Endothelial cell of umbilical vein (primary cell): ENCODE results near the gene TPGS2. TPM values are rescaled to one million over a fixed set of nuclear protein-coding genes. Genes with fewer than 3 reads are reported as not detected.

ENCODE experiments used
- BruUV-seq: library from RNA; stranded (reverse); fragments of 400-500 nt; replicated peaks from 2 replicates; lab custom pipeline; 2021; lab: Mats Ljungman, UMichigan
- CTCF ChIA-PET: fragments of 300-600, 350-600 bp; sonication (Branson Sonifier 250); formaldehyde crosslinking; loops from one replicate; lab custom pipeline; 2021; ENCODE audit warnings: antibody characterized with exemption, inconsistent platforms; lab: Charles Lee
- POLR2A ChIA-PET: fragments of 300-600, 350-600 bp; sonication (Branson Sonifier 250); formaldehyde crosslinking; loops from one replicate; lab custom pipeline; 2021; ENCODE audit warnings: antibody characterized with exemption, inconsistent platforms; lab: Charles Lee
- DNase-seq: peaks from one replicate; pipeline ENCODE4 v3.0.0-alpha.2; 2011; ENCODE audit warnings: low read depth, low spot score
- FAIRE-seq: peaks from 2 replicates; lab custom pipeline; 2011; peaks lifted over from hg19 to GRCh38; lab: Jason Lieb, UNC
- H2AFZ ChIP-seq: 2 replicates; pipeline ENCODE4 v1.6.0; 2012; ENCODE audit warnings: low read depth, low read length, control low read depth, inconsistent platforms
- H3K27ac ChIP-seq: 2 replicates; pipeline ENCODE4 v1.5.1; 2011; ENCODE audit warnings: low read depth, mild to moderate bottlenecking, control low read depth, low read length, moderate library complexity; ENCODE audit not compliant: insufficient read depth
- H3K27me3 ChIP-seq, 2 experiments: 2 replicates each; pipeline versions ENCODE4 v1.6.0 to v1.6.1; 2011; ENCODE audit warnings: low read length in 2 of 2, mixed read lengths in 1 of 2; ENCODE audit not compliant: control insufficient read depth in 2 of 2, insufficient read depth in 2 of 2
- H3K36me3 ChIP-seq, 2 experiments: 2 replicates in 1 of 2; 3 replicates in 1 of 2; pipeline ENCODE4 v1.5.1; 2011; ENCODE audit warnings: low read length in 2 of 2, mild to moderate bottlenecking in 1 of 2, moderate library complexity in 1 of 2; ENCODE audit not compliant: control insufficient read depth in 2 of 2, insufficient read depth in 2 of 2; ENCODE audit errors: extremely low read depth in 1 of 2
- H3K4me1 ChIP-seq: 3 replicates; pipeline ENCODE4 v1.5.1; 2011; ENCODE audit warnings: mild to moderate bottlenecking, low read length; ENCODE audit not compliant: control insufficient read depth, insufficient read depth; ENCODE audit errors: extremely low read depth
- H3K4me2 ChIP-seq: 2 replicates; pipeline ENCODE4 v1.6.1; 2011; ENCODE audit warnings: low read length, control low read depth, mixed read lengths; ENCODE audit not compliant: insufficient read depth
- H3K4me3 ChIP-seq, 3 experiments: fragments of 200-600 bp in 1 of 3; sonication (generic), shearing (Covaris generic) in 1 of 3; replicated peaks in 1 of 3; 2 replicates each; pipeline ENCODE4 v1.5.1; 2011 to 2016; ENCODE audit warnings: control low read depth in 3 of 3, low read length in 3 of 3, mild to moderate bottlenecking in 2 of 3, inconsistent platforms in 1 of 3, low read depth in 1 of 3, moderate library complexity in 1 of 3; ENCODE audit not compliant: insufficient read depth in 1 of 3
- H3K79me2 ChIP-seq: 2 replicates; pipeline ENCODE4 v1.6.0; 2012; ENCODE audit warnings: low read length, inconsistent platforms; ENCODE audit not compliant: control insufficient read depth, insufficient read depth
- H3K9ac ChIP-seq: replicated peaks from 2 replicates; pipeline ENCODE3; 2011; ENCODE audit warnings: low read length, control low read depth; ENCODE audit not compliant: insufficient read depth; ENCODE audit errors: extremely low read depth
- H3K9me1 ChIP-seq: replicated peaks from 3 replicates; pipeline ENCODE4 v1.6.0; 2011; ENCODE audit warnings: mild to moderate bottlenecking, low read length; ENCODE audit not compliant: control insufficient read depth, insufficient read depth; ENCODE audit errors: extremely low read depth
- H3K9me3 ChIP-seq: replicated peaks from 2 replicates; pipeline ENCODE4 v1.5.1; 2012; ENCODE audit warnings: low read length, inconsistent platforms; ENCODE audit not compliant: control insufficient read depth, insufficient read depth
- H4K20me1 ChIP-seq: replicated peaks from 2 replicates; pipeline ENCODE3; 2011; ENCODE audit warnings: mild to moderate bottlenecking, low read length; ENCODE audit not compliant: control insufficient read depth, insufficient read depth; ENCODE audit errors: extremely low read depth
- EZH2 ChIP-seq: IDR thresholded peaks from 2 replicates; pipeline ENCODE4 v1.6.1; 2012; ENCODE audit warnings: borderline replicate concordance, low read depth, mild to moderate bottlenecking, moderate library complexity, low read length, inconsistent platforms; ENCODE audit not compliant: severe bottlenecking
- FOS ChIP-seq: IDR thresholded peaks from 2 replicates; pipeline ENCODE4 v1.6.1; 2011; ENCODE audit warnings: mild to moderate bottlenecking, low read length, moderate library complexity, borderline replicate concordance; ENCODE audit not compliant: insufficient read depth
- GATA2 ChIP-seq: IDR thresholded peaks from 2 replicates; pipeline ENCODE4 v1.7.0; 2011; ENCODE audit warnings: low read depth, mild to moderate bottlenecking, moderate library complexity, mixed read lengths, low read length; ENCODE audit not compliant: insufficient read length, insufficient read depth
- JUN ChIP-seq: IDR thresholded peaks from 2 replicates; pipeline ENCODE4 v1.6.1; 2011; ENCODE audit warnings: borderline replicate concordance, low read depth; ENCODE audit not compliant: insufficient read length, insufficient read depth
- POLR2A ChIP-seq: IDR thresholded peaks from 2 replicates; pipeline ENCODE4 v1.6.1; 2012; ENCODE audit warnings: low read depth, mild to moderate bottlenecking, control low read depth, low read length
- POLR2AphosphoS5 ChIP-seq: IDR thresholded peaks from 2 replicates; pipeline ENCODE4 v1.6.1; 2012; ENCODE audit warnings: low read depth, mild to moderate bottlenecking, control low read depth, low read length, moderate library complexity; ENCODE audit not compliant: insufficient read depth
- dilution Hi-C: fragments of 300-500 bp; cut with MboI; formaldehyde crosslinking; loops from one replicate; pipeline ENCODE4 v1.15.0; 2019; ENCODE audit warnings: low sequenced_read_pairs; ENCODE audit not compliant: extremely low pct_ligation_motif_present
- intact Hi-C: fragments of 100-400 bp; cut with micrococcal nuclease; formaldehyde crosslinking; loops from one replicate; pipeline ENCODE4 v1.10.0; 2022
- polyA plus RNA-seq, 4 experiments: library from polyadenylated mRNA; depleted of rRNA in 3 of 4; stranded (reverse) in 3 of 4; unstranded in 1 of 4; fragments of >200 nt; gene quantifications; 2 replicates each; pipeline versions ENCODE4 v1.2.1 to v1.2.3, GENCODE V29; 2011 to 2012; ENCODE audit warnings: missing spikeins in 1 of 4
- total RNA-seq: library from RNA; stranded (reverse); gene quantifications from 2 replicates; pipeline ENCODE4 v1.2.3, GENCODE V29; 2021
- TF ChIP-seq, protein P1 (sequence below), 2 donors: IDR thresholded peaks; 1 replicate in 1 of 2; 2 replicates in 1 of 2; pipeline ENCODE4 v1.5.1; 2011; ENCODE audit warnings: low read length in 2 of 2, mild to moderate bottlenecking in 2 of 2, moderate library complexity in 2 of 2, control low read depth in 1 of 2, inconsistent platforms in 1 of 2, low read depth in 1 of 2; ENCODE audit not compliant: insufficient read depth in 1 of 2; ENCODE audit errors: extremely low read depth in 1 of 2

The TPGS2 gene
- total and polyA plus RNA-seq, 2 donors (not counting 3 experiments of a cell fraction or from before 2014, with no cell fraction given) = 150 to 232 TPM

DNA sequence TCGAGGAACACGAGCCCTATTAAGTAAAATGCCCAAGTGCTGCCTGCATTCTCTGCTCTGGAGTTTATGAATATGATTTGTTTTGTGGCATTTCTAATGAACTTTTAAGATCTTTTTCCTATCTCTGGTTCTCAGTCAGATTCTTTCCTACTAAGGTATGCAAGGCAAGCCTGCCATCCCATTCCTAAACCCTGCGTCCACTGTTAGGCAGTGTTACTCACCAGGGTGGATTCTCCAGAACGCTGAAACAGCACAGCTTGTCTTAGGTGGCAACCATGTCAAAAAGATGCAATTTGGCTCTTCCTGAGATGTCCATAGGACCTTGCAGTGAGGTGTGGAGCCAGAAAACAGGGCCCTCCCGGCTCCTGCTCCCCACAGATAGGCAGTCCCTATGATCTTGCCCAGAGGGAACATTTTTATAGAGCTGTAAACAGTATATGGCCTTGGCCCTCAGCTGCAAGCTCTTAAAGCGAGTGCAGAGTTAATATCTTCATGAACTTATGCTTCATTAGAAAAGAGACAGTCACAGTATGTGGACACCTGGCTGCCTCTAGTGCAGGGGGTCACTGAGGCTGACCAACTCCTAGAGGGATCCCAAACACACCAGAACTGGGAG lies 84.4 kb downstream of the TPGS2 start:
- no TSS peak for BruUV-seq
- intact Hi-C loops = no loop called here
- no peak for DNase-seq

More for the DNA sequence above, 84.4 kb downstream of the TPGS2 start:
- no peak for FAIRE-seq
- Histone ChIP-seq H3K4me1 (no peaks in the 10 kb centered on the region), H3K9me1 (no peaks in the 10 kb centered on the region), H3K79me2 (no peaks in the 10 kb centered on the region), H3K9ac (no peak overlapping the region), H3K27ac (no peak overlapping the region), H3K4me3 (no peak overlapping the region), H4K20me1 (no peaks in the 10 kb centered on the region), H2AFZ (no peak overlapping the region), H3K4me2 (no peak overlapping the region), H3K36me3 (no peaks in the 10 kb centered on the region), H3K27me3 (peaks cover 0 to 4% of the 10 kb centered on the region in 2 experiments), H3K9me3 (no peaks in the 10 kb centered on the region)
- CTCF ChIA-PET = interaction anchor here (0.6 to 1.1 kb wide), 2 partner anchors 32 to 57 kb away, joined by 3 to 4 read pairs; no protein-coding TSS in a partner anchor
- no peak for TF ChIP-seq POLR2A
- TF ChIP-seq, protein P1, sequence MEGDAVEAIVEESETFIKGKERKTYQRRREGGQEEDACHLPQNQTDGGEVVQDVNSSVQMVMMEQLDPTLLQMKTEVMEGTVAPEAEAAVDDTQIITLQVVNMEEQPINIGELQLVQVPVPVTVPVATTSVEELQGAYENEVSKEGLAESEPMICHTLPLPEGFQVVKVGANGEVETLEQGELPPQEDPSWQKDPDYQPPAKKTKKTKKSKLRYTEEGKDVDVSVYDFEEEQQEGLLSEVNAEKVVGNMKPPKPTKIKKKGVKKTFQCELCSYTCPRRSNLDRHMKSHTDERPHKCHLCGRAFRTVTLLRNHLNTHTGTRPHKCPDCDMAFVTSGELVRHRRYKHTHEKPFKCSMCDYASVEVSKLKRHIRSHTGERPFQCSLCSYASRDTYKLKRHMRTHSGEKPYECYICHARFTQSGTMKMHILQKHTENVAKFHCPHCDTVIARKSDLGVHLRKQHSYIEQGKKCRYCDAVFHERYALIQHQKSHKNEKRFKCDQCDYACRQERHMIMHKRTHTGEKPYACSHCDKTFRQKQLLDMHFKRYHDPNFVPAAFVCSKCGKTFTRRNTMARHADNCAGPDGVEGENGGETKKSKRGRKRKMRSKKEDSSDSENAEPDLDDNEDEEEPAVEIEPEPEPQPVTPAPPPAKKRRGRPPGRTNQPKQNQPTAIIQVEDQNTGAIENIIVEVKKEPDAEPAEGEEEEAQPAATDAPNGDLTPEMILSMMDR (IDR thresholded peaks at IDR 0.05; ENCODE audit: extremely low read depth in 1 of 2, insufficient read depth in 1 of 2, low read depth in 1 of 2, low read length in 2 of 2) = no peak
- TF ChIP-seq EZH2 = no peak
- no peak for TF ChIP-seq JUN
- TF ChIP-seq GATA2 = no peak
- no peak for TF ChIP-seq POLR2AphosphoS5
- TF ChIP-seq FOS = no peak
- POLR2A ChIA-PET = no interaction called here
- dilution Hi-C loops = no loop called here

Other genes starting within 250 kb of the TPGS2 start
- 6.3 and 6.5 TPM in 2 replicates for gene KIAA1328, start 125 bp upstream of the TPGS2 start, total RNA-seq
- 2.0 and 2.7 TPM in 2 replicates for gene KIAA1328, start 125 bp upstream of the TPGS2 start, polyA plus RNA-seq